GM19395 (cell line): Measurements from ENCODE around the gene CSRP1.
A peak's percentile ranks its signal among the peaks of the same experiment; 100 is the strongest.

Experiments used
- ATAC-seq: cut with Tn5 transposase; IDR thresholded peaks from one replicate; pipeline ENCODE4 v1.9.1; 2021; ENCODE audit warnings: mild to moderate bottlenecking, moderate library complexity; ENCODE audit not compliant: unreplicated experiment

The CSRP1 gene

GRCh38 chr1:201513498-201514243, 6.7 kb upstream of the CSRP1 start:
- ATAC-seq = no peak

- peak; percentile 49 for ATAC-seq
Measured at GRCh38 chr1:201511941-201512539, 5.1 kb upstream of the CSRP1 start.

- ATAC-seq = no peak
Measured at GRCh38 chr1:201511396-201511940, 4.5 kb upstream of the CSRP1 start.

- ATAC-seq = no peak
Measured at GRCh38 chr1:201510734-201511133, 3.8 kb upstream of the CSRP1 start.

GRCh38 chr1:201509601-201510374, 2.9 kb upstream of the CSRP1 start:
- ATAC-seq = no peak

GRCh38 chr1:201508809-201509208, 1.9 kb upstream of the CSRP1 start:
- no peak for ATAC-seq

GRCh38 chr1:201507360-201507675, 395 bp upstream of the CSRP1 start:
- peak; percentile 25 for ATAC-seq

GRCh38 chr1:201506092-201506491, 831 bp downstream of the CSRP1 start:
- ATAC-seq = no peak

- no peak for ATAC-seq
Measured at GRCh38 chr1:201505503-201505890, 1.4 kb downstream of the CSRP1 start.

- ATAC-seq = no peak
Measured at GRCh38 chr1:201504799-201505502, 2.0 kb downstream of the CSRP1 start.

- ATAC-seq = no peak
Measured at GRCh38 chr1:201504179-201504631, 2.7 kb downstream of the CSRP1 start.

- ATAC-seq = no peak
Measured at GRCh38 chr1:201503397-201504176, 3.3 kb downstream of the CSRP1 start.

GRCh38 chr1:201502511-201502857, 4.4 kb downstream of the CSRP1 start:
- no peak for ATAC-seq

GRCh38 chr1:201501812-201502510, 5.0 kb downstream of the CSRP1 start:
- no peak for ATAC-seq

GRCh38 chr1:201501144-201501543, 5.8 kb downstream of the CSRP1 start:
- ATAC-seq = no peak

- no peak for ATAC-seq
Measured at GRCh38 chr1:201500670-201501120, 6.2 kb downstream of the CSRP1 start.

- ATAC-seq = no peak
Measured at GRCh38 chr1:201499795-201500669, 6.9 kb downstream of the CSRP1 start.

GRCh38 chr1:201499191-201499590, 7.7 kb downstream of the CSRP1 start:
- ATAC-seq = no peak

- ATAC-seq = no peak
Measured at GRCh38 chr1:201498621-201499020, 8.3 kb downstream of the CSRP1 start.
